ENCODE results near the gene DDT.
"Not testable (repeated sequence)": the region's sequence is repeated elsewhere in the genome, so short reads cannot be mapped to it uniquely, and the experiment has no call there.

Gene DDT

GRCh38 chr22:23986538-23987178 lies 12.4 kb upstream of the DDT start:
- not testable (repeated sequence) for DNase-seq

DNA sequence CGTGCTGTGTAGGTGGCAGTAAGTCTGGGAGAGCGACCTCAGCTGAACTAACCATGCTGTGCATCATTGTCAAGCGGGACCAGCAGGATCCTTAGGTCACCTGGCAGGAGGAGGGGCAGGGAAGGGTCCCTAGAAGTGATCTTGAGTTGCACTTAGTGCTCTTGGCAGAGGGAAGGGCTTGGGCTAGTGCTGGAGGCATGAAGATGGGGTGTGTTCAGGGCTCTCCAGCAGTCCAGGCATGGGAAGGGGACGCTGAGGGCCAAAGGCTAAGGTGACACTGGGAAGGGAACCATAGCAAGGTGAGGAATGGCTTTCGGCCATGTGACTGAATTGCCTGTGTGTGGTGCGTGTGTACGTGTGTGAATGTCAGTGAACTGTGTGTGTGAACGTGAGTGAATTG lies 11.8 kb upstream of the DDT start:
- not testable (repeated sequence) for DNase-seq

GRCh38 chr22:23984430-23984829 lies 10.2 kb upstream of the DDT start:
- DNase-seq = peak; percentile 34 to 39

DNA sequence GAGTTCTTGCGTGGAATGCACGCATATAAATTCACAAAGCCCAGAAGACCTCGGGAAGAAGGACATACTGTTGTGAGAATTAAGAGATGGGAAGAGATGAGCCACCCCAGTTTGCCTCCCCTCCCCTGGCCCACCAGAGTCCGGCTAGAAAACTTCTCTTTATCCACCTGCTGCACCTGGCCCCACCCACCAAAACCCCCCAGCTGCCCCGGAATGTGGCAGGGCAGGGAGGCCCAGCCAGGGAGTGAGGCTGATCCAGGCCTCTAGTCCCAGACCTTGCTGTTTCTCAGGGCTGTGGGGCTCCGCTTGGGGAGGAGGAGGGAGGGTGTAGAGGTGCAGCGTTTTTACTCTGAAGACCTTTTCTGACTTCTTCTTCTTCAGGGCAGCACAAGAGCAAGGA lies 6.3 kb upstream of the DDT start:
- not testable (repeated sequence) for DNase-seq

DNA sequence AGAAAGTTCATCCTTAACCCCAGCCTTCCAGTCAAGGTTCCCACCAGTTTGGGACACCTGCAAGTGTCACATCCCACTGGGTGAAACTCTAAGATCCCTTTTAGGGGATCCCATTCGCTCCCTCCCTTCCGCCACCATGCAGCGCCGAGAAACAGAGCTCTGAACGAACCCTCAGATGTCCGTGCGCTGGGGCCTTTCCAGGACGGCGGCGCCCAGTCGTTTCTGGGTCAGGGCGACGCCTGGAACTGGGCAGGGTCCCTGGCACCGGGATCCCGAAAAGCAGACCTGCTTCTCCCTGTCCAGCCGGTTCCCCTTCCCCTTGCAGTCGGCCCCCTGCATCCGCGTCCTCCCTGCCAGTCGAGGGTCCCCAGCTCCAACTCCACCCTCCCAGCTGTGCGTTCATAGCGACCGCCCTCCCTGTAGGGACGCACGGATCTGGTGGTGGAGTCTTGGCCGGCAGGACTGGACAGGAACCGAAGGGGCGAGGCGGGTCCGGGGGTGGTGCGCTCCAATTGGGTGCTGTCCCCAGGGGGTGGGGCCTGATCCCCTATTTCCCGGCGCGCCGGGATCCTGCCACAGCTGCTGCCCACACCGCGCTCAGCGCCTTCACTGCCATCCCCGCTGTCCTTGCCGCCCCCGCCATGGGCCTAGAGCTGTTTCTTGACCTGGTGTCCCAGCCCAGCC lies 5.5 kb upstream of the DDT start, which contains the start of gene GSTT2:
Gene GSTT2, plus strand, starts transcription at position 578 of the 684 bp plus-strand sequence.
- not testable (repeated sequence) for DNase-seq

- DNase-seq = not testable (repeated sequence)
These were observed 3.1 kb upstream of the DDT start for GRCh38 chr22:23977304-23977703.

- not testable (repeated sequence) for DNase-seq
These were observed 653 bp upstream of the DDT start for GRCh38 chr22:23974836-23975352.

- DNase-seq = not testable (repeated sequence)
These were observed 2.3 kb downstream of the DDT start for GRCh38 chr22:23971927-23972326.

- DNase-seq = no peak
These were observed 3.3 kb downstream of the DDT start for GRCh38 chr22:23970816-23971486.

- DNase-seq = no peak
These were observed 4.0 kb downstream of the DDT start for GRCh38 chr22:23970201-23970641.

DNA sequence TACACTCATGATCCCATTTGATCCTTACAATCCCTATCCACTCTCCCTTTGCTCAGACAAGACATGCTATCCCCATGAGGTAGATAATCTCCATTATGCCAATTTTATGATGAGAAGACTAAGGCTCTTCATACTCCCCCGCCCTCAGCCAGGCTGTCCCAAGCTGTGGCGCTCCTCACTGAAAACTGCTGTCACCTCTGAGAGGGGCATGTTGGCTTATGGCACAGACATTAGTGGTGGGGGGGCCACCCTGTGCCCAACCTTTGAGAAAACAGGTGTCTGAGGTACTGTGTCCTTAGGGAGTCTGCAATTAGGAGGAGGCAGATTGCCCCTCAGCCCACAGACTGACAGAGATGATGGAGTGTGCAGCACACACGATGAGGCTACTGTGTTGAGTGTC lies 5.2 kb downstream of the DDT start:
- DNase-seq = no peak

- not testable (repeated sequence) for DNase-seq
These were observed 7.7 kb downstream of the DDT start, which contains the start of gene DDTL for GRCh38 chr22:23966568-23966967. Gene DDTL (plus strand): TSS chr22:23966888. CDS start chr22:23966915, 27 bp downstream.

DNA sequence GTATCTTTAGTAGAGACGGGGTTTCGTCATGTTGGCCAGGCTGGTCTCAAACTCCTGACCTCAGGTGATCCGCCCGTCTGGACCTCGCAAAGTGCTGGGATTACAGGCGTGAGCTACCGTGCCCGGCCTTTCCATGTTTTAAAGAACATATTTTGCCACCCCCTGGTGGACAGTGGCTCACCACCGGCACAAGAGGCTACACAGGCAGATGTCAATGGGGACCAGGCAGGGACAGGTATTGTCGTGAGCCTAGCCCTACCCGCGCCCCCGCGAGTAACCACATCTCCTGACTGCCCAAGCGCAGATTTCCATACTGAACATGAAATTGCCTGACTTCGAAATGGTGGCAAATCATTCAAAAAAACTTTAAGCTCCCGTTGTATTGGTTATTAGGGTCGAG lies 8.1 kb downstream of the DDT start:
- DNase-seq = not testable (repeated sequence)

DNA sequence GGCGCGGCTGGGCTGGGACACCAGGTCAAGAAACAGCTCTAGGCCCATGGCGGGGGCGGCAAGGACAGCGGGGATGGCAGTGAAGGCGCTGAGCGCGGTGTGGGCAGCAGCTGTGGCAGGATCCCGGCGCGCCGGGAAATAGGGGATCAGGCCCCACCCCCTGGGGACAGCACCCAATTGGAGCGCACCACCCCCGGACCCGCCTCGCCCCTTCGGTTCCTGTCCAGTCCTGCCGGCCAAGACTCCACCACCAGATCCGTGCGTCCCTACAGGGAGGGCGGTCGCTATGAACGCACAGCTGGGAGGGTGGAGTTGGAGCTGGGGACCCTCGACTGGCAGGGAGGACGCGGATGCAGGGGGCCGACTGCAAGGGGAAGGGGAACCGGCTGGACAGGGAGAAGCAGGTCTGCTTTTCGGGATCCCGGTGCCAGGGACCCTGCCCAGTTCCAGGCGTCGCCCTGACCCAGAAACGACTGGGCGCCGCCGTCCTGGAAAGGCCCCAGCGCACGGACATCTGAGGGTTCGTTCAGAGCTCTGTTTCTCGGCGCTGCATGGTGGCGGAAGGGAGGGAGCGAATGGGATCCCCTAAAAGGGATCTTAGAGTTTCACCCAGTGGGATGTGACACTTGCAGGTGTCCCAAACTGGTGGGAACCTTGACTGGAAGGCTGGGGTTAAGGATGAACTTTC lies 13.0 kb downstream of the DDT start, which contains the start of gene GSTT2B:
Gene GSTT2B, minus strand, starts transcription at position 112 of the 688 bp plus-strand sequence. Its CDS starts 64 bp downstream, at position 48.
- not testable (repeated sequence) for DNase-seq

GRCh38 chr22:23956301-23956900 lies 17.8 kb downstream of the DDT start:
- DNase-seq = peak; percentile 80 to 83

- not testable (repeated sequence) for DNase-seq
These were observed 18.4 kb downstream of the DDT start for GRCh38 chr22:23955886-23956285.

DNA sequence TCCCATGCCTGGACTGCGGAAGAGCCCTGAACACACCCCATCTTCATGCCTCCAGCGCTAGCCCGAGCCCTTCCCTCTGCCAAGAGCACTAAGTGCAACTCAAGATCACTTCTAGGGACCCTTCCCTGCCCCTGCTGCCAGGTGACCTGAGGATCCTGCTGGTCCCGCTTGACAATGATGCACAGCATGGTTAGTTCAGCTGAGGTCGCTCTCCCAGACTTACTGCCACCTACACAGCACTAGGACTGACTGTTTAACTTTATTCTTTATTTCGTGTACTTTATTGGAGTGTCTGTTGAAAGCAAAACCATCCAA lies 19.3 kb downstream of the DDT start:
- DNase-seq = not testable (repeated sequence)

DNA sequence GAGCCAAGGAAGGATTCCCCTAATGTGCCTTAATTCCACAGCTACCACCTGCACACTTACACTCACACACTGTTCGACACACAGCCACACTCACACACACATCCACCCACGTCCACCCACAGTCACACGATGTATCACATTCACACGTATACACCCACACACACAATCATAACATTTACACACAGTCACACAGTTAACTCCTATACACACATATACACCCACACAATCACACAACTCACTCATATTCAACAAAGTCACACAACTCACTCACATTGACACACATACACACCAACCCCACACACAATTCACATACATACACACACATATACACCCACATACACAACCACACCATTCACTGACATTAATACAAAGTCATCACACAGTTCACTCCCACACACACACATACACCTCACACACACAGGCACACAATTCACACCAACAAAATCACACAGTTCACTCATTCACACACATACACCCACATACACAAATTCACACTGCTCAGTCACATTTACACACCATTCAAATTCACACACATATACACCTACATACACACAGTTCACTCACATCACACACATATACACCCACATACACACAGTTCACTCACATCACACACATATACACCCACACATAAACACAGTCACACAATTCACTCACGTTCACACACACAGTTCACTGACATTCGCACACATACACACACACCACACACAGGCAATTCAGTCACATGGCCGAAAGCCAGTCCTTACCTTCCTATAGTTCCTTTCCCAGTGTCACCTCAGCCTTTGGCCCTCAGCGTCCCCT lies 19.8 kb downstream of the DDT start:
- DNase-seq = not testable (repeated sequence)

DNA sequence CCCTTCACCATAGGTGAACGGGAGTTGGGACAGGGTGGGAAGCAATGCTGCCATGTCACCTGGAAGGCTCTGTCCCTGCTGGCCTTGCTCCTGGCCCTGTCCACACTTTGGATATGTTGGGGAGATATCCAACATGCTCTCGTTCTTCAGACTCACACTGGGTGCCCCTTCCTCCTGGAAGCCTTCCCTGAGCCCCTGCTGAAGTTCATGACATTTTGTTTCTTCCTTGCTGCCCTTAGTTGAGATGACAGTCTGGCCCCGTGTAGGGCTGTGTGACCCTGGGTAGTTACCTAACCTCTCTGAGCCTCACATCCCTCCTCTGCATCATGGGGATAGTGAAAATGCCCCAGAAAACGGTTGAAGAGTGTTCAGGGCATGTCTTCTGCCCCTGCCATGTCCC lies 20.8 kb downstream of the DDT start:
- not testable (repeated sequence) for DNase-seq

DNA sequence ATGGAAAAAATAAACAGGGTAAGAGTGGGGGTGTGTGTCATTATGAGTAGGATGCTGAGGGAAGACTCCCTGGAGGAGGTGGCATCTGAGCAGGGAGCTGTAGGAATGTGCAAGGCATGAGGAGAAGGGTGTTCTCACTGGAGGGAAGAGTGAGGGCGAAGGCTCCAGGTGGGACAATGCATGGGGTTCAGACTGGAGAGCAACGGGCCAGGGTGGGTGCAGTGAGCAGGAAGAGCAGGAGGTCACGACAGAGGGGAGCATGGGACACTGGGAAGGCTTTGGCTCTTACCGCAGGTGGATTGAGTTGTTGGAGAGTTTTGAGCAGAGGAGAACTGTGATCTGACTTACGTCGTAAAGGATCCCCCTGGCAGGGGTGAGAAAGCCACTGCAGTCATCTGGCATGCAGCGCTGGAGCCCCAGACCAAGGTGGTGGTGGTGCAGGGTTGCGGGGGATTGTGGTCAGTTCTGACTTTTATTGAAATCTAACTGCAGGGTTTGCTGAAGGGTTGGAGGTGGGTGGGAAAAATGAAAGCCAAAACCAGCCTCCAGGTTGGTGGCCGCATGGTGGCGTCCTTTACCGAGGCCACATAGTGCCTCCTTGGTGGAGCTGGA lies 21.3 kb downstream of the DDT start:
- DNase-seq = not testable (repeated sequence)

GRCh38 chr22:23951383-23951782 lies 22.9 kb downstream of the DDT start:
- DNase-seq = not testable (repeated sequence)
